Muscle layer of duodenum (tissue), 2 donors: Measurements from ENCODE around the gene DLL4.
"Not testable (repeated sequence)": the region's sequence is repeated elsewhere in the genome, so short reads cannot be mapped to it uniquely, and the experiment has no call there.

ENCODE experiments used
- H3K27ac ChIP-seq: one replicate; pipeline ENCODE4 v1.7.0; 2013; ENCODE audit warnings: mild to moderate bottlenecking, low read length
- H3K27me3 ChIP-seq: one replicate; pipeline ENCODE4 v1.7.0; 2013; ENCODE audit warnings: low read depth, mild to moderate bottlenecking, control low read depth, low read length
- H3K36me3 ChIP-seq, 2 donors: one replicate each; pipeline ENCODE4 v1.7.0; 2013; ENCODE audit warnings: low read length in 2 of 2, control low read depth in 1 of 2, mild to moderate bottlenecking in 1 of 2; ENCODE audit not compliant: insufficient read depth in 2 of 2, control insufficient read depth in 1 of 2
- H3K4me1 ChIP-seq, 2 donors: one replicate each; pipeline ENCODE4 v1.7.0; 2013; ENCODE audit warnings: low read length in 2 of 2, mild to moderate bottlenecking in 2 of 2, control low read depth in 1 of 2, moderate library complexity in 1 of 2; ENCODE audit not compliant: insufficient read depth in 2 of 2, control insufficient read depth in 1 of 2
- H3K4me3 ChIP-seq, 2 donors: one replicate each; pipeline ENCODE4 v1.7.0; 2013; ENCODE audit warnings: low read length in 2 of 2, low read depth in 1 of 2, mild to moderate bottlenecking in 1 of 2
- H3K9me3 ChIP-seq, 2 donors: one replicate each; pipeline ENCODE4 v1.7.0; 2013; ENCODE audit warnings: low read length in 2 of 2, control low read depth in 1 of 2, mild to moderate bottlenecking in 1 of 2; ENCODE audit not compliant: control insufficient read depth in 1 of 2
- donor health status: healthy.

The DLL4 gene

DNA sequence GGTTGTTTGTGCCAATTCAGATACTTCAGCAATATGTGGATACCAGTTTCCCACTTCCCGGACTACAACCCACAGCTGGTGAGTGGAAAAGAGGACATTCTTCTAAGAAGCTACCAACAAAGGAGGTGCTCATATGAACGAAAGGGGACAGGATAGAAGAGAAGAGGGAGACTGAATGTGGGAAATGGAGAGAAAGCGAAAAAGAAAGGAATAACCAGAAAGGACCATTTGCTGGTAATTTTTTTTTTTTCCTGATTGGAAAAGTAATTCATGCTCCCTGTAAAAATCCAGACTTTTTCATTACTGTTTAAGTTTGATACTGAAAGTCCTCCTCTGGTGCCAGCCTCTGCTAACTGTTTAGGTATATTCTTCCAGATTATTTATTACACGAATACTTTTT is 22.6 kb downstream of the DLL4 start:
- peaks cover 4 to 23% of the 10 kb centered on the region in 2 donors for H3K4me1 ChIP-seq
- no peaks in the 10 kb centered on the region for H3K36me3 ChIP-seq
- no peak overlapping the region for H3K27ac ChIP-seq

DNA sequence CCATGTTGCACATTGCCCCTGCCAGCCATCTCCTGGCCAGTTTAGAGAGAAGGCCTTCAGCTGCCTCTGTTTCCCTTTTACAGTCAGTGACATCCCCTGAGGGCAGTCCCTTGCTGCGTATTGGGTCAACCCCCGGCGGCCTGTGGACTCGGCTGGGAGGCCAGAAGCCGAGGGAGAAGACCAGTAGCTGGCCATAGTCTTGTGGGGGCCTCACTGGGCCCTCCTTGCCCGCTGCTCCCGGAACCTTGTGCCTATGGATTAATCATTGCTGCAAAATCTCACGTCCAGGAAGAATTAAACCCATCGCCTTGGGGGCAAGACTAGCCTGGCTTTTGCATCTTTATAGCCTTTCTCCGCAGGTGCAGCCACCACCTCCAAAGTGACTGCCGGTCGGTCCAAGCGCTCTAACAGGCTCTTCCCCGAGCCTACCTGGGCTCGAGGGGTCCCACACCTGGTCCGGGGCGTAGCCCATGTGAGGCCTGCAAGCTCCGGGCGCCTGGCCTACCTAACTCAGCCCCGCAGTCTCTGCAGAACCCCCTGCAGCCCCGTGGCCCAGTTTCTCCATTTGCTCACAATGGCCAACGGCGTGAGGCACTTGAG is 23.3 kb downstream of the DLL4 start:
- no peaks in the 10 kb centered on the region for H3K36me3 ChIP-seq
- H3K27me3 ChIP-seq = no peaks in the 10 kb centered on the region
- H3K4me1 ChIP-seq = peaks cover 4 to 23% of the 10 kb centered on the region in 2 donors
- no peaks in the 10 kb centered on the region for H3K9me3 ChIP-seq
- H3K4me3 ChIP-seq = peak overlapping the region; percentile 69 to 80
- peak overlapping the region; percentile 56 for H3K27ac ChIP-seq

More for the DNA sequence above, 22.6 kb downstream of the DLL4 start:
- Histone ChIP-seq H3K4me3 (no peak overlapping the region), H3K9me3 (no peaks in the 10 kb centered on the region), H3K27me3 (no peaks in the 10 kb centered on the region)

DNA sequence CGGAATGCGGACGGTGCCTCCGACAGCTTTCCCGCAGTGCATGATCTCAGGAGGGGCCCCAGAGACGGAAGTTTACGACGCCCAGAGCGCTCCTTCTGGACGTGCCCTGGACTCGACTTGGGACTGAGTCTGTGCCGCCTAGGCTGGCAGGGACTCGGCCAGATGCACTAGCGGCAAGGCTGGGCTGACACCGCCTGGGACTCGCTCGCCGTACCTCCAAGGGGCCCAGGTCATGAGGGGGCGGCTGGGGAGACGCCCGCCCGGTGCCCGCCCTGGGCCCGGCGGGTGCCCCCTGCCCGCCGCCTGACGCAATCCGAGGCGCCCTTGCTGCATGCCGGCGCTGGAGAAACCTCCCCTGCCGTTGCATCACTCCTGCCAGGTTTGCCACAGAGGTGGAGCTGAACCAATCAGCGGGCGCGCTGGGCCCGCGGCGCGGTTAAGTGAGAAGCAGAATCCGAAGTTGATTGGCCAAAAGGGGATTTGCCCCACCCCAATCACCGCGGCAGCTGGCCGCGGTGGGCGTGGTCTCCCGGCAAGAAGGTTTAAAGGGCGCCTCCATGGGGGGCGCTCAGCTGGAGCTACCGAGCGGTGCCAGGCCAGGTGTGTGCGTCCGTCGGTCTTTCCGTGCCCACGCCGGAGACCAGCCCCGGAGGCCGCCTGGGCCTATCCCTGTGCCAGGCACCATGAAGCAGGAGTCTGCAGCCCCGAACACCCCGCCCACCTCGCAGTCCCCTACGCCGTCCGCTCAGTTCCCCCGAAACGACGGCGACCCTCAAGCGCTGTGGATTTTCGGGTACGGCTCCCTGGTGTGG is 24.0 kb downstream of the DLL4 start, which contains the start of gene CHAC1:
Gene CHAC1, plus strand, starts transcription at position 571 of the 812 bp plus-strand sequence. Its CDS starts 113 bp downstream, at position 684.
- peaks cover 4 to 23% of the 10 kb centered on the region in 2 donors for H3K4me1 ChIP-seq
- no peaks in the 10 kb centered on the region for H3K9me3 ChIP-seq
- H3K27me3 ChIP-seq = no peaks in the 10 kb centered on the region
- H3K27ac ChIP-seq = peak within 1 kb of the TSS; percentile 56
- H3K36me3 ChIP-seq = no peaks in the 10 kb centered on the region
- peak within 1 kb of the TSS; percentile 69 to 80 for H3K4me3 ChIP-seq

DNA sequence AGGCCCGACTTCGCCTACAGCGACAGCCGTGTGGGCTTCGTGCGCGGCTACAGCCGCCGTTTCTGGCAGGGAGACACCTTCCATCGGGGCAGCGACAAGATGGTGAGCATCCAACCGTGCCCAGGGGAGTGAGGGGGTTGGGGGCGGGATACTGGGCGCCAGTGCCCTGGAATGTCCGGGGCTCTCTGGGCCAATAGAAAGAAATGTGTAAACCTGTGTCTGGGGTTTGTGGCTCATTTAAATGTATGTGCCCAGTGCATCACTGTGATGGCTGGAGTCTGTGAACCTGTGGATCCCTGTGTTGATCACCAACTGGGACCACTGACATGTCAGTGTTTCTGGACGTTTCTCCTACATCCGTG is 24.6 kb downstream of the DLL4 start:
- Histone ChIP-seq H3K4me3 (peak overlapping the region; percentile 69 to 80), H3K9me3 (no peaks in the 10 kb centered on the region), H3K27ac (no peak overlapping the region), H3K36me3 (no peaks in the 10 kb centered on the region), H3K4me1 (peaks cover 4 to 23% of the 10 kb centered on the region in 2 donors), H3K27me3 (no peaks in the 10 kb centered on the region)

DNA sequence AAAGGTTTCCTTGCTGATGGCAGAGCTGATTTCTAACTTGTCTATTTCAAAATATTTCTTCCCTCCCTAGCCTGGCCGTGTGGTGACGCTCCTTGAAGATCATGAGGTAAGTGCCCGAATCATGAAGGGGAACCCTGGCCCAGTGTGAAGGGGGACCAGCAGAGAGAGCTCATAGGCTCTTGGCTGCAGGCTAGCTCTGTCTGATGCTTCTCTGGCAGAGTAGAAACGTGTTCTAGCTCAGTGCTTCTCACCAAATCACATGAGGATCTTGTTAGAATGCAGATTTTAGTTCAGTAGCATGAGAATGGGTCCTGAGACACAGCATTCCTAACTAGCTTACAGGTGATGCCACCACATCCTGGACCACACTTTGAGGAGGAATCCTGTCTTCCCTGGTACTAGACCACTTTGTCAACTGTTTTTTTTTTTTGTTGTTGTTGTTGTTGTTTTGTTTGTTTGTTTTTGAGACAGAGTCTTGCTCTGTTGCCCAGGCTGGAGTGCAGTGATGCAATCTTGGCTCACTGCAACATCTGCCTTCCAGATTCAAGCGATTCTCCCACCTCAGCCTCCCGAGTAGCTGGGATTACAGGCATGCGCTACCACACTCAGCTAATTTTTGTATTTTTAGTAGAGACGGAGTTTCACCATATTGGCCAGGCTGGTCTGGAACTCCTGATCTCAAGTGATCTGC is 25.2 kb downstream of the DLL4 start:
- H3K36me3 ChIP-seq, H3K27ac ChIP-seq, H3K9me3 ChIP-seq, H3K27me3 ChIP-seq: not testable (repeated sequence)
- Histone ChIP-seq H3K4me3 (peak overlapping the region in 1 of 2 donors; percentile 80), H3K4me1 (peaks cover 4 to 23% of the 10 kb centered on the region in 2 donors)

DNA sequence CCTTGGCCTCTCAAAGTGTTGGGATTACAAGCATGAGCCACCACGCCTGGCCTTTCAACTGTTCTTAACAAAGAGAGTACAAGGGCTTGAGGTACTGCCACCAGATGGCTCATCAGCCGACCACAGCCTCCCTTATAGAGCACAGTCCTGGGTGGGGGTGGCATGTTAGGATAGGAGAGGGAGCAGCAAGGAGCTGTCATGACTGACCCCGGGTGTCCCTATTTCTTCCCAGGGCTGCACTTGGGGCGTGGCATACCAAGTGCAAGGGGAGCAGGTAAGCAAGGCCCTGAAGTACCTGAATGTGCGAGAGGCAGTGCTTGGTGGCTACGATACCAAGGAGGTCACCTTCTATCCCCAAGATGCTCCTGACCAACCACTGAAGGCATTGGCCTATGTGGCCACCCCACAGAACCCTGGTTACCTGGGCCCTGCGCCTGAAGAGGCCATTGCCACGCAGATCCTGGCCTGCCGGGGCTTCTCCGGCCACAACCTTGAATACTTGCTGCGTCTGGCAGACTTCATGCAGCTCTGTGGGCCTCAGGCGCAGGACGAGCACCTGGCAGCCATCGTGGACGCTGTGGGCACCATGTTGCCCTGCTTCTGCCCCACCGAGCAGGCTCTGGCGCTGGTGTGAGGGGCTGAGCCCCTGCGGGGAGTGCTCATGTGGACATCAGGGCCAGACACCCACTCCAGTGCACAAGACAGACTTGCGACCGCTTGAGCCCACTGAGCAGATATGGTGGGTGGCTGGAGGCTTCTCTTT is 26.2 kb downstream of the DLL4 start:
- Histone ChIP-seq H3K27ac (no peak overlapping the region), H3K4me1 (peaks cover 4 to 23% of the 10 kb centered on the region in 2 donors), H3K4me3 (no peak overlapping the region), H3K9me3 (no peaks in the 10 kb centered on the region), H3K36me3 (no peaks in the 10 kb centered on the region), H3K27me3 (no peaks in the 10 kb centered on the region)

DNA sequence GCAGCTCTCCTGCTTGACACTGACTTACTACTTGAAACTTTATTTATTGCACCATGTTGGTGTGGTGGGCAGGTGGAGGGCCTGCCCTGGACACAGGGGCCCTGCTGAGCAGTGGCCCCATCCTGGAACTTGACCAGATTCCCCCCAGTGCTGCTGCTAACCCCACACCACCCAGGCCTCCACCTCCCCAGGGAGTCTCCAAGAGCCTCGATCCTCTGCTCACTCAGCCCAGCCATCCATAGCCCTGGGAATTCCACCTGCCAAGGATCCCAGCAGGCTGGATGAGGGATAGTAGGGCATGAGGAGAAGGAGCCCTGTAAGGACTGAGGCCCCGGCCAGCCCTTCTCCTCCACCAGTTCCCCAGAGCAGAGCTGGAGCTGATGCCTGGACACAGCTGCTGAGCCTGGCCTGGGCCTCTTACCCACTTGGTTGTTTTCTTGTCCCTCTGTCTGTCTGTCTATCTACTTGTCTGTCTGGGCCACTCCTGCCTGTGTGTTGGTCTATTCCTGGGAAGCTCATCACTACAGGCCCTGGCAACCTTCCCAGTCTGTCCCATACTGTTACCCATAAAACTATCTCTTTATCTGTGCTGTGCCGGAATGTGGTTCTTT is 26.9 kb downstream of the DLL4 start:
- peaks cover 4 to 23% of the 10 kb centered on the region in 2 donors for H3K4me1 ChIP-seq
- H3K4me3 ChIP-seq = no peak overlapping the region

DNA sequence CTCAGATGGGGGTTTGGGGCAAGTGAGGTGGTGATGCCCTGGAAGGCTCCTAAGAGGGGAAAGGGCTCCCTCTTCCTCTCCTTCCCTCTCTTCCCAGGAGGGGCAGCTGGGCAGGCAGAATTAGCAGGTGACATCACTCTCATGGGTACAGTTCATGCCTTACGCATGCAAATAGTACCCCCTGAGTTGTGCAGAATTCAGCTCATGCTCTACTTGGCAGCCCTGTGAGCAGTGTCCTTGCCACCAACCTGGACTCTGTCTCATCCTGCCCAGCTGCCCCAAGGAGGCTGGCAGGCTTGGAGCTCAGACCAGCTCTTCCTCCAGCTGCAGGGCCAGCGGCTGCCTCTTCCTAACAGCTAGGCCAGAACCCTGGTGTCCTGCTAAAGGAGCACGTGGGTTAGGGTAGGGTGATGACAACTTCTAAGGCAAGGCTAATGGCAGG is 27.4 kb downstream of the DLL4 start:
- Histone ChIP-seq H3K27ac (no peak overlapping the region), H3K27me3 (no peaks in the 10 kb centered on the region), H3K4me1 (peaks cover 4 to 23% of the 10 kb centered on the region in 2 donors), H3K4me3 (no peak overlapping the region), H3K9me3 (no peaks in the 10 kb centered on the region), H3K36me3 (no peaks in the 10 kb centered on the region)

More for the DNA sequence above, 26.9 kb downstream of the DLL4 start:
- H3K27ac ChIP-seq = peak overlapping the region; percentile 13
- no peaks in the 10 kb centered on the region for H3K27me3 ChIP-seq
- H3K36me3 ChIP-seq = no peaks in the 10 kb centered on the region
- no peaks in the 10 kb centered on the region for H3K9me3 ChIP-seq

DNA sequence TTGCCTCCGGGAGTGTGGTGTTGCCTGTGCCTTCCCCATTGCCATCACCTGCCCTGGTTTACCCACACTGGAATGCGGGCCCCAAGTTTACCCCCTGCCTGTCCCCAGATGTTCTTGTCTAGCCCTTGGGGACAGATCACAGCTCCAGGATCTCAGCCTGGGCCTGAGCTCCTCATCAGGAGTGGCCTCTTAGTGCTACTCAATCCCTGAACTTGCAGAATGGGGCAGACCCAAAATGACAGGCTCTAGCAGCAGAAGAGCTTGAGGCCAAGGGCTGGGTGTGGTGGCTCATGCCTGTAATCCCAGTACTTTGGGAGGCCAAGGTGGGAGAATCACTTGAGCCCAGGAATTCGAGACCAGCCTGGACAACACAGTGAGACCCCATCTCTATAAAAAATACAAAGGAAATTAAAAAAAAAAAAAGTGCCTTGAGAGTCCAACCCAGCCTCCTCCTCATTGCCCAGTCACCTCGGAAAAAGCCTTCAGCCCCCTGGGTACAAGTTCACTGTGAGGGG is 28.0 kb downstream of the DLL4 start:
- Histone ChIP-seq H3K4me1 (peaks cover 4 to 23% of the 10 kb centered on the region in 2 donors), H3K36me3 (no peaks in the 10 kb centered on the region), H3K27ac (no peak overlapping the region)

DNA sequence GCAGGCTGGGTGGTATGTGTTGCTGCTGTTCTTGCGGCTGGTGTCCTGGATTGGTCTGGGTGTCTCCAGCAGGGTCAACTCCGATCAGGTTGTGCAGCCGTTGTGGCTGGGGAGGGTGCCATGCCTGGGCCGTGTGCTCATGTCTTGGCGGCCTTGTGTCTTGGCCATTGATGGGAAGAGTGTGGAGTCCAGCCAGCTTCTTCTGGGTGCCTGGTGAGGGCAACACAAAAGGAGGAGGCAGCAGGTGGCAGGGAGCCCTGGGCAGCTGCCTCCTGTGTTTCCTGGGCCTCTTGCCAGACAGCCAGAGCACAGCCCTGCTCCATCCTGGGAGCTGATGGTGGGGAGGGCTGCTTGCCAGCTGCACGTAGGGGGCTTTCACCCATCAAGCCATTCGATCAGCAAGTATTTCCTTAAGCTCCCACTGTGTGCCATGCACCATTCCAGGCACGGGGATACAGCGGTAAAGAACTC is 28.5 kb downstream of the DLL4 start:
- Histone ChIP-seq H3K27ac (no peak overlapping the region), H3K27me3 (no peaks in the 10 kb centered on the region), H3K4me3 (no peak overlapping the region), H3K36me3 (no peaks in the 10 kb centered on the region), H3K9me3 (no peaks in the 10 kb centered on the region), H3K4me1 (peaks cover 4 to 18% of the 10 kb centered on the region in 2 donors)

More for the DNA sequence above, 28.0 kb downstream of the DLL4 start:
- H3K27me3 ChIP-seq = no peaks in the 10 kb centered on the region
- H3K9me3 ChIP-seq = no peaks in the 10 kb centered on the region
- H3K4me3 ChIP-seq = no peak overlapping the region
